HG03565 (cell line): Measurements from ENCODE around the gene ALKBH1.

Experiments
- ATAC-seq: cut with Tn5 transposase; IDR thresholded peaks from one replicate; pipeline ENCODE4 v1.9.1; 2021; ENCODE audit warnings: mild to moderate bottlenecking, moderate library complexity; ENCODE audit not compliant: unreplicated experiment

Gene ALKBH1

GRCh38 chr14:77625360-77625759, 82.5 kb downstream of the ALKBH1 start:
- ATAC-seq, result no peak

GRCh38 chr14:77623201-77623600, 84.6 kb downstream of the ALKBH1 start:
- no peak for ATAC-seq
